Mesothelial cell of epicardium (in vitro differentiated cells): ENCODE results near the gene FGF21. TPM values are rescaled to one million over a fixed set of nuclear protein-coding genes. Genes with fewer than 3 reads are reported as not detected.
A peak's percentile ranks its signal among the peaks of the same experiment; 100 is the strongest.

ENCODE experiments used
- DNase-seq, 2 experiments: peaks; one replicate each; pipeline ENCODE4 v3.0.0; 2021; ENCODE audit warnings: low spot score in 2 of 2; ENCODE audit not compliant: unreplicated experiment in 2 of 2
- H3K27ac Mint-ChIP-seq: 2 replicates; pipeline ENCODE4 v1.8.0; 2021; ENCODE audit warnings: mixed read lengths
- H3K27me3 Mint-ChIP-seq: 2 replicates; pipeline ENCODE4 v1.8.0; 2021; ENCODE audit warnings: low read depth, mixed read lengths
- H3K36me3 Mint-ChIP-seq: 2 replicates; pipeline ENCODE4 v1.8.0; 2021; ENCODE audit warnings: mixed read lengths
- H3K4me1 Mint-ChIP-seq: 2 replicates; pipeline ENCODE4 v1.8.0; 2021; ENCODE audit warnings: mixed read lengths
- H3K4me3 Mint-ChIP-seq: 2 replicates; pipeline ENCODE4 v1.8.0; 2021; ENCODE audit warnings: mild to moderate bottlenecking, moderate library complexity, mixed read lengths
- H3K9me3 Mint-ChIP-seq: 2 replicates; pipeline ENCODE4 v1.8.0; 2021; ENCODE audit warnings: mixed read lengths
- CTCF ChIP-seq: fragments of 200-600 bp; sonication (generic); IDR thresholded peaks from one replicate; pipeline ENCODE4 v1.5.0; 2021; ENCODE audit warnings: antibody characterized with exemption; ENCODE audit not compliant: unreplicated experiment
- total RNA-seq: library from RNA; stranded (reverse); gene quantifications from 3 replicates; pipeline ENCODE4 v1.2.1, GENCODE V29; 2021

FGF21 gene
- total RNA-seq, 1 donor from 2014 or later, result not detected

- Mint-ChIP-seq H3K27ac (peak within 1 kb of the TSS; percentile 99), H3K4me3 (peak within 1 kb of the TSS; percentile 97), H3K4me1 (peaks cover 40% of the 10 kb centered on the region), H3K9me3 (no peaks in the 10 kb centered on the region), H3K27me3 (no peaks in the 10 kb centered on the region), H3K36me3 (no peaks in the 10 kb centered on the region)
- DNase-seq, result no peak
- TF ChIP-seq CTCF, result no peak
These were observed 35.8 kb upstream of the FGF21 start, which contains the start of gene MAMSTR for GRCh38 chr19:48719263-48720171. Gene MAMSTR, minus strand, starts transcription at chr19:48719725. Its CDS starts 694 bp downstream, at chr19:48719031.

DNA sequence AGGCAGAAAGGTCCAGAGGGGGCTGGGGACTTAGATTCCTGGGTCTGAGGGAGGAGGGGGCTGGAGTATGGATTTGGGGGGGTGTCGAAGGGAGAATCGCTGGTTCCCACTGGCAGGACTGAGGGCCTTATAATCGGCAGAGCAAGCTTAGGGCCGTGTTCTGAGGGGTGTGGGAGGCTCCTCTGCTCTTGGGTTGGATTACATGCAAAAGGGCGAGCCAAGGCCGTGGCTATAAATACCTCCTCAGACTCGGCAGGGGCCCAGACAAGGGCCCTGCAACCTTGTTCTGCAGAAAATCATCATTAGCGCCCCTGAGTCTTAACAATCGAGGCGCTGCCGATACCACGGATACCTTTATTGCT lies 35.1 kb upstream of the FGF21 start:
- Mint-ChIP-seq H3K9me3 (no peaks in the 10 kb centered on the region), H3K36me3 (no peaks in the 10 kb centered on the region), H3K4me3 (peak overlapping the region; percentile 97), H3K4me1 (peaks cover 36% of the 10 kb centered on the region), H3K27me3 (no peaks in the 10 kb centered on the region), H3K27ac (peak overlapping the region; percentile 99)
- DNase-seq, result no peak
- no peak for TF ChIP-seq CTCF

DNA sequence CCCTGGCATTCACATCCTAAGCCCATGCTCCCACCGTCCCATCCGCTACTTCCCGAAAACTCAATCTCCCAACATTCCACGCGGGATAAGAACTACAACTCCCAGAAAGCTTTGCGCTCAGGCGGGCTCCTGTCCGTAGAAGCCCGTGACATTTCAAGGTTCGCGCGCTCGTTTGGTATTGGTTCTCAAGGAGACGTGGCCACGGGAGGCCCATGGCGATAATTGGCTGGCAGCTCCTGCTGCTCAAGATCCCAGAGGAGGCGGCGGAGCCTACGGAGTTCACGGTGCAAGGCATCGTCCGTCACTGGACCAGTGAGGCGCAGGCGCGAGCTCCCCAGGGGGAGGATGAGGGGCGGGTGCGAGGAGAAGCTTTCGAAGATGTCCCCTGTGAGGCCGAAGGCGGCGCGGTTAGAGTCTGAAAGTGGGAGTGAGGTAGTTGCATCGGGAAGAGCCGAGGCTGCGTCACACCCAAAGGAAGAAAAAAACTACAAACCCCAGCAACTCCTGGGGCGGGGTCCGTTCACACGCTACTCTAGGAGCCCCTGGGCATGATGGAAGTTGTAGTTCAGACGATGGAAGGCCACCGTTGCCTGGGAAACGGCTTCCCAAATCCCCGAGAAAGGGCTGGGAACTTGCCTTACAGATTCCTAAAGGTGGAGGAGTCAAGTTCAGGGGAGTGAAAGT lies 34.6 kb upstream of the FGF21 start:
- no peaks in the 10 kb centered on the region for H3K9me3 Mint-ChIP-seq
- no peak for TF ChIP-seq CTCF

GRCh38 chr19:48722196-48722708 lies 33.1 kb upstream of the FGF21 start:
- no peak for DNase-seq
- H3K4me3 Mint-ChIP-seq, result no peak overlapping the region
- no peak overlapping the region for H3K27ac Mint-ChIP-seq
- peaks cover 23% of the 10 kb centered on the region for H3K4me1 Mint-ChIP-seq
- TF ChIP-seq CTCF, result no peak
- H3K9me3 Mint-ChIP-seq, result no peaks in the 10 kb centered on the region
- H3K36me3 Mint-ChIP-seq, result peaks cover 3% of the 10 kb centered on the region
- no peaks in the 10 kb centered on the region for H3K27me3 Mint-ChIP-seq

More for the DNA sequence above, 34.6 kb upstream of the FGF21 start:
- peak overlapping the region; percentile 99 for H3K27ac Mint-ChIP-seq
- peaks cover 3% of the 10 kb centered on the region for H3K36me3 Mint-ChIP-seq
- peak; percentile 95 to 96 for DNase-seq
- no peaks in the 10 kb centered on the region for H3K27me3 Mint-ChIP-seq
- peaks cover 34% of the 10 kb centered on the region for H3K4me1 Mint-ChIP-seq
- H3K4me3 Mint-ChIP-seq, result peak overlapping the region; percentile 97

- Mint-ChIP-seq H3K27me3 (no peaks in the 10 kb centered on the region), H3K4me1 (peaks cover 15% of the 10 kb centered on the region), H3K9me3 (no peaks in the 10 kb centered on the region), H3K36me3 (peaks cover 3% of the 10 kb centered on the region), H3K27ac (peak overlapping the region; percentile 91), H3K4me3 (peak overlapping the region; percentile 10)
- DNase-seq, result peak in 1 of 2 experiments; percentile 57
- TF ChIP-seq CTCF, result no peak
These were observed 30.2 kb upstream of the FGF21 start for GRCh38 chr19:48724796-48725753.
